ENCODE data around the gene CLEC3A.

Gene CLEC3A

DNA sequence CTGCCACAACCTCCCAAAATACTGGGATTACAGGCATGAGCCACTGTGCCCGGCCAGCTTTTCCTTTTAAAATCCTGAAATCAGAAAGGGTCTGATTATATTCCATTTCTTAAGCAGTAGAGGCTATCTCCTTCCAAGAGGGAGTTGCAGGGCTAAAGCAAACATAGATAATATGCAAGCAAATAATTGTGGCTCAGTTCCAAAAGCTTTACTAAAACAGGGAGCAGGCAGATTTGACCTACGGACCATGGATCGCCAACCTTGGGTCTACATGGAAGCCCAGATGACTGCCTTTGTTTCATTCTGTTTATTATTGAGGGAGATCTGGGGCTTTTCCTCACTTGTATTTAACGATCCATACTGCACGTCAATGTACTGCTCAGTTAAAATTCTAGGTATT, 38.5 kb downstream of the CLEC3A start:
- H3K27ac ChIP-seq (ENCODE audit: low read length) = no peak overlapping the region
- H3K36me3 ChIP-seq (ENCODE audit: control insufficient read depth, insufficient read depth, low read length) = no peaks in the 10 kb centered on the region
- peaks cover 6% of the 10 kb centered on the region; the same call in 1 of the 2 replicates for H3K27me3 ChIP-seq (ENCODE audit: control insufficient read depth, insufficient read depth, low read length)
- no peaks in the 10 kb centered on the region for H3K4me1 ChIP-seq (ENCODE audit: control insufficient read depth, insufficient read depth, low read length)
- no CpG with 5 or more reads among the region's 5 CpGs for whole genome bisulfite sequencing (ENCODE audit: insufficient coverage, insufficient read length)
- H3K9me3 ChIP-seq (ENCODE audit: control insufficient read depth, insufficient read depth, low read length) = no peaks in the 10 kb centered on the region
- DNase-seq (ENCODE audit: low read depth, low spot score) = no peak
- H3K4me3 ChIP-seq (ENCODE audit: low read length) = no peak overlapping the region

DNA sequence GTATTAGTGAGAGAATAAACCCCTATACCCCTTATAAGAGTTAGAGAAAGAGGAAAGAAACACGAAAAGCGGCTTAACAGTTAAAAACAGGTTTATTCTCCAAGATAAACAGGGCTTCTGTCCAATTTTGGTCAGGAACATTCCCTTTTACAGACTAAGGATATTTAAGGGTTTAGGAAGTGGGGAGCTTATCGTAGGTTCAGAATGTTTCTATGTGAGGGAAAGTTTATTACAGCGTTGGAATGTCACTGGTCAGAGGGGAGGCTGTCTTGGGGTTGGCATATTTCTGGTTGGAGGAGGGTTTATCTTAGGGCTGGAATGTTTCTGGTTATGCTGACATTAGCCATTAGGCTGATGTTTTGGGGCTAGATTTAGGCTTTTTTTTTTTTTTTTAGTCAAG, 43.0 kb downstream of the CLEC3A start:
- Histone ChIP-seq H3K4me3 (ENCODE audit: low read length) (no peak overlapping the region), H3K27ac (ENCODE audit: low read length) (no peak overlapping the region), H3K4me1 (ENCODE audit: control insufficient read depth, insufficient read depth, low read length) (no peaks in the 10 kb centered on the region), H3K9me3 (ENCODE audit: control insufficient read depth, insufficient read depth, low read length) (no peaks in the 10 kb centered on the region), H3K27me3 (ENCODE audit: control insufficient read depth, insufficient read depth, low read length) (peaks cover 24% of the 10 kb centered on the region), H3K36me3 (ENCODE audit: control insufficient read depth, insufficient read depth, low read length) (no peaks in the 10 kb centered on the region)
- no CpG with 5 or more reads among the region's 4 CpGs for WGBS (ENCODE audit: insufficient coverage, insufficient read length)
- DNase-seq (ENCODE audit: low read depth, low spot score) = no peak

DNA sequence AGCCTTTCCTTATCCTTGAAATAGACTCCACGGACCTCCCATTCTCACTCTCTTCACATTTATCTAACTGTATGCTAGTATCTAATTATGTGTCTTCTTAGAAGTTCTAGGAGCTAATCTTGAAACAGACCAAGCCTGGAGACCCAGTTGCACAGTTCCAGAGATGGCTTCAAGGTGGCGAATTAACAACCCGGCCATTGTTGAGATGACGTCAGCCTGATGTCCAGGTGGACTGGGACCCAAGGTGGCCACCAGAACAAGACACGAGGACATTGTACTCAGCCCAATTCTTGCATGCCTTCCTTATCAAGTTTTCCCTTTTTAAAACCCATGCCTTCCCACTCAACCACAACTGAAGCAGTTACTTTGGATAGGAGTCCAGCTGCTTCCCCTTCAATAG, 47.6 kb downstream of the CLEC3A start:
- no peak overlapping the region for H3K27ac ChIP-seq (ENCODE audit: low read length)
- WGBS (ENCODE audit: insufficient coverage, insufficient read length) = no CpG with 5 or more reads among the region's 5 CpGs
- H3K9me3 ChIP-seq (ENCODE audit: control insufficient read depth, insufficient read depth, low read length) = no peaks in the 10 kb centered on the region
- peaks cover 59% of the 10 kb centered on the region for H3K27me3 ChIP-seq (ENCODE audit: control insufficient read depth, insufficient read depth, low read length)
- H3K4me1 ChIP-seq (ENCODE audit: control insufficient read depth, insufficient read depth, low read length) = peaks cover 1% of the 10 kb centered on the region; the same call in 1 of the 2 replicates
- DNase-seq (ENCODE audit: low read depth, low spot score) = no peak
- no peak overlapping the region for H3K4me3 ChIP-seq (ENCODE audit: low read length)
- H3K36me3 ChIP-seq (ENCODE audit: control insufficient read depth, insufficient read depth, low read length) = no peaks in the 10 kb centered on the region

DNA sequence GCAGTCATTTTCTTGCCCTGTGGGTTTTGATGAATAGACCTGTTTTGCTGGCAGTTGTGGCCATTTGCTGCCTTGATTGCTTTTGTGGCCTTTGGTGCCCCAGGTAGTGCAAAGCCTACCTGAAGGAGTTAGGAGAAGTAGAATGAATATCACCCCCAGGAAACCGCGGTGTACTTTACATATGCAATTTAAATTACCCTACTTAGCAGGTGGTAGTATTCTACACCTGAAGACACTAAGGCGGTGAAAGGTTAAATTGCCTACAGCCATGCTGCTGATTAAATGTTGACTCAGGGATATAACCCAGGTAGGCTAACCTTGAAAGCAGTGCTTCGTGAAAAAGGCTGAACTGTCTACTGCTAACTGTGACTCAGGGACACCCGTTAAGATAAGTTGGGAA, 49.9 kb downstream of the CLEC3A start:
- Histone ChIP-seq H3K27ac (ENCODE audit: low read length) (no peak overlapping the region), H3K4me1 (ENCODE audit: control insufficient read depth, insufficient read depth, low read length) (peaks cover 1% of the 10 kb centered on the region; the same call in 1 of the 2 replicates), H3K4me3 (ENCODE audit: low read length) (no peak overlapping the region), H3K27me3 (ENCODE audit: control insufficient read depth, insufficient read depth, low read length) (peaks cover 62% of the 10 kb centered on the region), H3K9me3 (ENCODE audit: control insufficient read depth, insufficient read depth, low read length) (no peaks in the 10 kb centered on the region), H3K36me3 (ENCODE audit: control insufficient read depth, insufficient read depth, low read length) (no peaks in the 10 kb centered on the region)
- DNase-seq (ENCODE audit: low read depth, low spot score) = peak; percentile 31
- no CpG with 5 or more reads among the region's 5 CpGs for WGBS (ENCODE audit: insufficient coverage, insufficient read length)

DNA sequence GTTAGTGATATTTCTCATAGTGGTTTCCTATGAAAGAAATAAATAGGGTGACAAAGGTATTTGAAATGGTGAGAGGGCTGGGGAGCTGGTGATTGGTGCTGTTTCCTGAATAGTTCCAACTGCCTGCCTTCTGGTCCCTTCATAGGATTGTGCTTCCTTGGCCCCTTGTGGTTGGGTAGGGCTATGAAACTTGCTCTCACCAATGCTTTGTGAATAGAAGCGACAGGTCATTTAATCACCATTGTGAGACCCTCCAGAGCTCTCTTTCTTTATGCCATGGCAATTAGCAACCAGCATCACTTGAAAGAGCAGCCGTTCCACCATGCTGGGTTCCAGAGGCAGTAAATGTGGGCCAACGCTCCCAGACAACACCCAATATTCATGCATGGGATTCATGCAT, 53.5 kb downstream of the CLEC3A start:
- WGBS (ENCODE audit: insufficient coverage, insufficient read length) = no CpG with 5 or more reads among the region's 3 CpGs

DNA sequence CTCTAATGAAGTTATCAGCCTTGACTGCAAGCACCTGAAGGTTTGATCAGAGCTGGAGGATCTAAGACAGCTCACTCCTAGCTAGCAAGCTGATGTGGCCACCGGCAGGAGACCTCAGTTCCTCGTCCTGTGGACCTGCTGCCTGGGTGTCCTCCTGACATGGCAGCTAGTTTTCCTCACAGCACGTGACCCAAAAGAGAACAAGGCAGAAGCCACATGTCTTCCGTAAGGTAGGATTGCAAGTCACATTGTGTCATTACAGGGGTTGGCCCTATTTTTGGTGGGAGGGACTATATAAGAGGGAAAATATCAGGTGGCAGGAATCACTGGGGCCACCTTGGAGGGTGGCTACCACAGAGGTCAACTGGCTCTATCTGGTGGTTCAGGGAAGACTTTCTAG, 59.0 kb downstream of the CLEC3A start:
- WGBS (ENCODE audit: insufficient coverage, insufficient read length) = no CpG with 5 or more reads among the region's 4 CpGs
- Histone ChIP-seq H3K36me3 (ENCODE audit: control insufficient read depth, insufficient read depth, low read length) (no peaks in the 10 kb centered on the region), H3K4me3 (ENCODE audit: low read length) (no peak overlapping the region), H3K9me3 (ENCODE audit: control insufficient read depth, insufficient read depth, low read length) (no peaks in the 10 kb centered on the region), H3K4me1 (ENCODE audit: control insufficient read depth, insufficient read depth, low read length) (no peaks in the 10 kb centered on the region), H3K27ac (ENCODE audit: low read length) (no peak overlapping the region), H3K27me3 (ENCODE audit: control insufficient read depth, insufficient read depth, low read length) (peaks cover 15% of the 10 kb centered on the region; the same call in 1 of the 2 replicates)
- DNase-seq (ENCODE audit: low read depth, low spot score) = no peak

More for the DNA sequence above, 53.5 kb downstream of the CLEC3A start:
- Histone ChIP-seq H3K9me3 (ENCODE audit: control insufficient read depth, insufficient read depth, low read length) (no peaks in the 10 kb centered on the region), H3K4me1 (ENCODE audit: control insufficient read depth, insufficient read depth, low read length) (peaks cover 1% of the 10 kb centered on the region; the same call in 1 of the 2 replicates), H3K27ac (ENCODE audit: low read length) (no peak overlapping the region), H3K4me3 (ENCODE audit: low read length) (no peak overlapping the region), H3K36me3 (ENCODE audit: control insufficient read depth, insufficient read depth, low read length) (no peaks in the 10 kb centered on the region), H3K27me3 (ENCODE audit: control insufficient read depth, insufficient read depth, low read length) (peaks cover 56% of the 10 kb centered on the region)
- DNase-seq (ENCODE audit: low read depth, low spot score) = no peak

Measured in iPS DF 6.9 (cell line).